SK-N-SH treated with all-trans-retinoic acid at 6 μM for 48 hours (cell line): ENCODE data around the gene SNTB2.

Experiments used
- ATAC-seq: fragments of 200-7000 bp; cut with Tn5 transposase; 3 replicates; pipeline ENCODE4 v1.9.1; 2020; ENCODE audit warnings: mild to moderate bottlenecking, moderate library complexity
- BACH2 ChIP-seq: fragments of 250-450 bp; sonication (Bioruptor Pico); IDR thresholded peaks from 2 replicates; pipeline ENCODE4 v1.9.0; 2021; ENCODE audit warnings: mild to moderate bottlenecking, borderline replicate concordance
- ESRRG ChIP-seq: fragments of 250-450 bp; sonication (Bioruptor Pico); IDR thresholded peaks from 2 replicates; pipeline ENCODE4 v1.6.1; 2021; ENCODE audit warnings: mild to moderate bottlenecking
- GLIS3 ChIP-seq: fragments of 250-450 bp; sonication (Bioruptor Pico); IDR thresholded peaks from 2 replicates; pipeline ENCODE4 v1.5.0; 2020; ENCODE audit warnings: mild to moderate bottlenecking, moderate library complexity
- ISL1 ChIP-seq: fragments of 250-450 bp; sonication (Bioruptor Pico); IDR thresholded peaks from 2 replicates; pipeline ENCODE4 v2.1.2; 2022; ENCODE audit warnings: mild to moderate bottlenecking, moderate library complexity
- PATZ1 ChIP-seq: fragments of 250-450 bp; sonication (Bioruptor Pico); IDR thresholded peaks from 2 replicates; pipeline ENCODE4 v1.8.0; 2020; ENCODE audit warnings: mild to moderate bottlenecking, moderate library complexity, borderline replicate concordance
- RARB ChIP-seq: fragments of 250-450 bp; sonication (Bioruptor Pico); IDR thresholded peaks from 2 replicates; pipeline ENCODE4 v1.8.0; 2021; ENCODE audit warnings: mild to moderate bottlenecking, moderate library complexity
- TOX ChIP-seq: fragments of 250-450 bp; sonication (Bioruptor Pico); IDR thresholded peaks from 2 replicates; pipeline ENCODE4 v1.8.0; 2021; ENCODE audit warnings: mild to moderate bottlenecking, moderate library complexity, borderline replicate concordance
- ZFP3 ChIP-seq: fragments of 250-450 bp; sonication (Bioruptor Pico); IDR thresholded peaks from 2 replicates; pipeline ENCODE4 v1.5.0; 2020; ENCODE audit warnings: mild to moderate bottlenecking, moderate library complexity
- ZFP30 ChIP-seq: fragments of 450-650 bp; formaldehyde crosslinking; IDR thresholded peaks from 2 replicates; pipeline ENCODE4 v1.5.0; 2022; ENCODE audit warnings: mild to moderate bottlenecking, moderate library complexity
- ZNF565 ChIP-seq: fragments of 450-650 bp; formaldehyde crosslinking; conservative IDR thresholded peaks from 2 replicates; pipeline ENCODE4 v1.5.0; 2020; ENCODE audit warnings: low read depth, mild to moderate bottlenecking, moderate library complexity
- ZNF70 ChIP-seq: fragments of 450-650 bp; formaldehyde crosslinking; IDR thresholded peaks from 2 replicates; pipeline ENCODE4 v1.5.0; 2020; ENCODE audit warnings: mild to moderate bottlenecking, moderate library complexity
- ZNF8 ChIP-seq: fragments of 450-650 bp; formaldehyde crosslinking; IDR thresholded peaks from 2 replicates; pipeline ENCODE4 v1.5.0; 2020; ENCODE audit warnings: mild to moderate bottlenecking, moderate library complexity
- TF ChIP-seq, protein P1 (sequence below): fragments of 250-450 bp; sonication (Bioruptor Pico); IDR thresholded peaks from 2 replicates; pipeline ENCODE4 v1.5.0; 2020; ENCODE audit warnings: mild to moderate bottlenecking, moderate library complexity
- TF ChIP-seq, protein P2 (sequence below): fragments of 250-450 bp; sonication (Bioruptor Pico); IDR thresholded peaks from 2 replicates; pipeline ENCODE4 v1.8.0; 2021; ENCODE audit warnings: low read depth, mild to moderate bottlenecking, moderate library complexity, borderline replicate concordance
- TF ChIP-seq, protein P3 (sequence below): fragments of 250-450 bp; sonication (Bioruptor Pico); IDR thresholded peaks from 2 replicates; pipeline ENCODE4 v1.5.1; 2020; ENCODE audit warnings: low read depth, mild to moderate bottlenecking, moderate library complexity

The SNTB2 gene

DNA sequence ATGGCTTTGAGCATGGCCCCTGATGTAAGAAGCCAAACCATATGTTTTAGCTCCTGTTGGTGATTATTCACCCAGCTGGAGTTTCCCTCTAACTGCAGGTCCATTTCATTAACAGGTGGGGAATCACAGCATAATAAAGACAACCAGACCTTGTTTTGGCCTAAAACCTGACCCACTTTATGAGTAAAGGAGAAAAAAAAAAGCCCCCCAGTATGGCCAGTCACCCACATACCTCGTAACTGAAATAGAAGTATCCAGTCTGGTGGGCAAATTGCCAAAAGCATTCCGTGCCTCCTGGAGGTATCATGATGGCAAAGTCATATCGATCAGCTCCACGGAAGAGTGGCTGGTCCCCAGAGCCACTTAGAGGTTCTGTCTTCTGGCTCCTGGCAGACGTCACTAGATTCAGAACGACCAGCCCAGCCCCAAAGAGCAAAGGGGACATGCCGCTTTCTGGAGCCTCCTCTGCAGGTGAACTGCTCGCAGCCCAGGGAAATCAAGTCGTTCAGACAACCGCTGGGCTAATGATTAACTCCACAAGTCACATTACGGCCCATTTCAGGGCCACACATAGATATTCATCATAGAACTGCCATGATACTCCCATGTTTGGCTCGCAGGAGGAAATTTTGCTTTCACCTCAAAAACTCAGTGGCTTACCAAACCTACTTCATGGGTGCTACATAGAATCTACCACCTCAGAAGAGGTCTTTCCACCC, 164.5 kb downstream of the SNTB2 start, which contains the start of gene TMED6:
Gene TMED6 (minus strand): TSS at position 478 of the 719 bp plus-strand sequence. CDS start 33 bp downstream, at position 445.
- TF ChIP-seq RARB (CRISPR knock-in tag) (no peak), ESRRG (no peak), ZFP3 (CRISPR knock-in tag) (no peak), ZNF70 (no peak), ZNF8 (CRISPR knock-in tag) (no peak), TOX (CRISPR knock-in tag) (no peak), ZFP30 (no peak), ISL1 (no peak), GLIS3 (CRISPR knock-in tag) (no peak), BACH2 (CRISPR knock-in tag) (no peak), PATZ1 (CRISPR knock-in tag) (no peak), ZNF565 (CRISPR knock-in tag) (no peak)
- TF ChIP-seq, protein P1, sequence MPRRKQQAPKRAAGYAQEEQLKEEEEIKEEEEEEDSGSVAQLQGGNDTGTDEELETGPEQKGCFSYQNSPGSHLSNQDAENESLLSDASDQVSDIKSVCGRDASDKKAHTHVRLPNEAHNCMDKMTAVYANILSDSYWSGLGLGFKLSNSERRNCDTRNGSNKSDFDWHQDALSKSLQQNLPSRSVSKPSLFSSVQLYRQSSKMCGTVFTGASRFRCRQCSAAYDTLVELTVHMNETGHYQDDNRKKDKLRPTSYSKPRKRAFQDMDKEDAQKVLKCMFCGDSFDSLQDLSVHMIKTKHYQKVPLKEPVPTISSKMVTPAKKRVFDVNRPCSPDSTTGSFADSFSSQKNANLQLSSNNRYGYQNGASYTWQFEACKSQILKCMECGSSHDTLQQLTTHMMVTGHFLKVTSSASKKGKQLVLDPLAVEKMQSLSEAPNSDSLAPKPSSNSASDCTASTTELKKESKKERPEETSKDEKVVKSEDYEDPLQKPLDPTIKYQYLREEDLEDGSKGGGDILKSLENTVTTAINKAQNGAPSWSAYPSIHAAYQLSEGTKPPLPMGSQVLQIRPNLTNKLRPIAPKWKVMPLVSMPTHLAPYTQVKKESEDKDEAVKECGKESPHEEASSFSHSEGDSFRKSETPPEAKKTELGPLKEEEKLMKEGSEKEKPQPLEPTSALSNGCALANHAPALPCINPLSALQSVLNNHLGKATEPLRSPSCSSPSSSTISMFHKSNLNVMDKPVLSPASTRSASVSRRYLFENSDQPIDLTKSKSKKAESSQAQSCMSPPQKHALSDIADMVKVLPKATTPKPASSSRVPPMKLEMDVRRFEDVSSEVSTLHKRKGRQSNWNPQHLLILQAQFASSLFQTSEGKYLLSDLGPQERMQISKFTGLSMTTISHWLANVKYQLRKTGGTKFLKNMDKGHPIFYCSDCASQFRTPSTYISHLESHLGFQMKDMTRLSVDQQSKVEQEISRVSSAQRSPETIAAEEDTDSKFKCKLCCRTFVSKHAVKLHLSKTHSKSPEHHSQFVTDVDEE (CRISPR knock-in tag), result no peak
- TF ChIP-seq, protein P2, sequence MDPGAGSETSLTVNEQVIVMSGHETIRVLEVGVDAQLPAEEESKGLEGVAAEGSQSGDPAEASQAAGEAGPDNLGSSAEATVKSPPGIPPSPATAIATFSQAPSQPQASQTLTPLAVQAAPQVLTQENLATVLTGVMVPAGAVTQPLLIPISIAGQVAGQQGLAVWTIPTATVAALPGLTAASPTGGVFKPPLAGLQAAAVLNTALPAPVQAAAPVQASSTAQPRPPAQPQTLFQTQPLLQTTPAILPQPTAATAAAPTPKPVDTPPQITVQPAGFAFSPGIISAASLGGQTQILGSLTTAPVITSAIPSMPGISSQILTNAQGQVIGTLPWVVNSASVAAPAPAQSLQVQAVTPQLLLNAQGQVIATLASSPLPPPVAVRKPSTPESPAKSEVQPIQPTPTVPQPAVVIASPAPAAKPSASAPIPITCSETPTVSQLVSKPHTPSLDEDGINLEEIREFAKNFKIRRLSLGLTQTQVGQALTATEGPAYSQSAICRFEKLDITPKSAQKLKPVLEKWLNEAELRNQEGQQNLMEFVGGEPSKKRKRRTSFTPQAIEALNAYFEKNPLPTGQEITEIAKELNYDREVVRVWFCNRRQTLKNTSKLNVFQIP (CRISPR knock-in tag), result no peak
- TF ChIP-seq, protein P3, sequence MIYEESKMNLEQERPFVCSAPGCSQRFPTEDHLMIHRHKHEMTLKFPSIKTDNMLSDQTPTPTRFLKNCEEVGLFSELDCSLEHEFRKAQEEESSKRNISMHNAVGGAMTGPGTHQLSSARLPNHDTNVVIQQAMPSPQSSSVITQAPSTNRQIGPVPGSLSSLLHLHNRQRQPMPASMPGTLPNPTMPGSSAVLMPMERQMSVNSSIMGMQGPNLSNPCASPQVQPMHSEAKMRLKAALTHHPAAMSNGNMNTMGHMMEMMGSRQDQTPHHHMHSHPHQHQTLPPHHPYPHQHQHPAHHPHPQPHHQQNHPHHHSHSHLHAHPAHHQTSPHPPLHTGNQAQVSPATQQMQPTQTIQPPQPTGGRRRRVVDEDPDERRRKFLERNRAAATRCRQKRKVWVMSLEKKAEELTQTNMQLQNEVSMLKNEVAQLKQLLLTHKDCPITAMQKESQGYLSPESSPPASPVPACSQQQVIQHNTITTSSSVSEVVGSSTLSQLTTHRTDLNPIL, result no peak
- ATAC-seq, result no peak
